GM23338 (cell line): ENCODE results near the gene CYGB. TPM values are rescaled to one million over a fixed set of nuclear protein-coding genes. Genes with fewer than 3 reads are reported as not detected.

Source experiments
- ATAC-seq: fragments of 200-7000 bp; cut with Tn5 transposase; 3 replicates; pipeline ENCODE4 v1.9.1; 2020
- DNase-seq: peaks from one replicate; pipeline ENCODE4 v3.0.0-alpha.2; 2015; ENCODE audit warnings: low spot score
- H2AFZ ChIP-seq: fragments of 200-600 bp; sonication (generic); 2 replicates; pipeline ENCODE4 v1.8.0; 2016; ENCODE audit warnings: antibody characterized with exemption, mild to moderate bottlenecking, moderate library complexity
- H3F3A ChIP-seq: fragments of 200-600 bp; sonication (generic); replicated peaks from 2 replicates; pipeline ENCODE4 v1.8.0; 2017; ENCODE audit warnings: antibody characterized with exemption, mixed run types, low read depth
- H3K27ac ChIP-seq: fragments of 200-600 bp; sonication (generic); 2 replicates; pipeline ENCODE4 v1.6.1; 2016; ENCODE audit warnings: low read depth
- H3K27me3 ChIP-seq: fragments of 200-600 bp; sonication (generic); 2 replicates; pipeline ENCODE4 v1.8.0; 2016; ENCODE audit warnings: mild to moderate bottlenecking, mixed run types, moderate library complexity; ENCODE audit not compliant: insufficient read depth
- H3K36me3 ChIP-seq: fragments of 200-600 bp; sonication (generic); 2 replicates; pipeline ENCODE4 v1.8.0; 2016; ENCODE audit warnings: mild to moderate bottlenecking; ENCODE audit not compliant: insufficient read depth
- H3K4me1 ChIP-seq: fragments of 200-600 bp; sonication (generic); 2 replicates; pipeline ENCODE4 v1.8.0; 2016; ENCODE audit warnings: mild to moderate bottlenecking, moderate library complexity; ENCODE audit not compliant: insufficient read depth
- H3K4me2 ChIP-seq: fragments of 200-600 bp; sonication (generic); 2 replicates; pipeline ENCODE4 v1.7.1; 2017; ENCODE audit warnings: mixed run types
- H3K4me3 ChIP-seq: fragments of 200-600 bp; sonication (generic); 2 replicates; pipeline ENCODE4 v1.6.1; 2016; ENCODE audit warnings: mixed run types
- H3K79me2 ChIP-seq: fragments of 200-600 bp; sonication (generic); replicated peaks from 2 replicates; pipeline ENCODE4 v1.8.0; 2017; ENCODE audit warnings: mild to moderate bottlenecking; ENCODE audit not compliant: insufficient read depth
- H3K9me2 ChIP-seq: fragments of 200-600 bp; sonication (generic); 2 replicates; pipeline ENCODE4 v1.8.0; 2017; ENCODE audit not compliant: insufficient read depth
- H4K20me1 ChIP-seq: fragments of 200-600 bp; sonication (generic); replicated peaks from 2 replicates; pipeline ENCODE4 v1.8.0; 2017; ENCODE audit warnings: mild to moderate bottlenecking; ENCODE audit not compliant: insufficient read depth
- H3K27ac Mint-ChIP-seq: 2 replicates; pipeline ENCODE4 v1.8.0; 2020; ENCODE audit warnings: inconsistent platforms, mild to moderate bottlenecking, moderate library complexity, mixed read lengths
- H3K27me3 Mint-ChIP-seq: 3 replicates; pipeline ENCODE4 v1.8.0; 2022; ENCODE audit warnings: low read depth, mild to moderate bottlenecking, moderate library complexity, mixed read lengths, inconsistent platforms; ENCODE audit not compliant: insufficient read depth, poor library complexity
- H3K36me3 Mint-ChIP-seq: 3 replicates; pipeline ENCODE4 v1.8.0; 2021; ENCODE audit warnings: low read depth, mild to moderate bottlenecking, inconsistent platforms, moderate library complexity, mixed read lengths
- H3K4me1 Mint-ChIP-seq: 3 replicates; pipeline ENCODE4 v1.8.0; 2020; ENCODE audit warnings: mild to moderate bottlenecking, inconsistent platforms, mixed read lengths
- H3K4me3 Mint-ChIP-seq: 3 replicates; pipeline ENCODE4 v1.8.0; 2021; ENCODE audit warnings: moderate library complexity, mild to moderate bottlenecking, inconsistent platforms, mixed read lengths
- H3K9me3 Mint-ChIP-seq: 3 replicates; pipeline ENCODE4 v1.8.0; 2020; ENCODE audit warnings: moderate library complexity, mild to moderate bottlenecking, inconsistent platforms, mixed read lengths
- EZH2phosphoT487 ChIP-seq: fragments of 200-600 bp; sonication (generic); IDR thresholded peaks from one replicate; pipeline ENCODE4 v1.8.1; 2018; ENCODE audit warnings: antibody characterized with exemption; ENCODE audit not compliant: unreplicated experiment
- POLR2AphosphoS5 ChIP-seq: IDR thresholded peaks from 2 replicates; pipeline ENCODE4 v1.6.1; 2016; ENCODE audit warnings: antibody characterized with exemption, low read depth
- ZNF331 ChIP-seq: fragments of 250-450 bp; sonication (Bioruptor Pico); IDR thresholded peaks from 2 replicates; pipeline ENCODE4 v1.5.0; 2020; ENCODE audit warnings: low read depth, mild to moderate bottlenecking, moderate library complexity
- ZNF462 ChIP-seq: fragments of 250-450 bp; sonication (Bioruptor Pico); IDR thresholded peaks from 2 replicates; pipeline ENCODE4 v1.5.0; 2020; ENCODE audit warnings: mild to moderate bottlenecking, moderate library complexity
- polyA plus RNA-seq: library from polyadenylated mRNA; unstranded; fragments of >200 nt; fragmentation: Nextera tagmentation; extraction: Ambion mirVana; gene quantifications from 2 replicates; pipeline ENCODE4 v1.2.1, GENCODE V29; 2016
- total RNA-seq: library from RNA; depleted of rRNA; stranded (reverse); fragments of >200 nt; shearing (Covaris generic); gene quantifications from 2 replicates; pipeline ENCODE4 v1.2.3, GENCODE V29; 2014
- TF ChIP-seq, protein P1 (sequence below): IDR thresholded peaks from one replicate; pipeline ENCODE4 v1.6.1; 2018; ENCODE audit warnings: antibody characterized with exemption; ENCODE audit not compliant: unreplicated experiment

CYGB gene
- total and polyA plus RNA-seq, 2 experiments from 2014 or later = 1.2 to 1.7 TPM

DNA sequence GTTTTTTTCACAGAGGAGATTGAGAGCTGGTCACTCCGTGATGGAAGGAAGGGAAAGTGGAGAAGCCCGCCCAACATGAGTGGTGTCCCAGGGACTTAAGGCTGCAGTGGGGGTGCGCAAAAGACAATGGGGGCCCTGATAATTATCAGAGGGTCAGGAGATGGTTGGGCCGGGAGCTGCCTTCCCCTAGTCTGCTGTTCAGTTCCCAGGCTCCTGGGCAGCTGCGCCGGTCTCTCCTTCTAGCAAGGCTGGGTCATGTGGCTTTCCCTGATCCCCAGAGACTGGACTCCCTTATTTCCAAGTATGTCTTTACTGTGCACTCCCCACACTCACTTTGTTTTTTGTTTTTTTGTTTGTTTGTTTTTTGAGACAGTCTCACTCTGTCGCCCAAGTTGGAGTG is 16.2 kb downstream of the CYGB start:
- TF ChIP-seq ZNF462 (CRISPR knock-in tag) = no peak
- no peak for TF ChIP-seq EZH2phosphoT487
- TF ChIP-seq, protein P1, sequence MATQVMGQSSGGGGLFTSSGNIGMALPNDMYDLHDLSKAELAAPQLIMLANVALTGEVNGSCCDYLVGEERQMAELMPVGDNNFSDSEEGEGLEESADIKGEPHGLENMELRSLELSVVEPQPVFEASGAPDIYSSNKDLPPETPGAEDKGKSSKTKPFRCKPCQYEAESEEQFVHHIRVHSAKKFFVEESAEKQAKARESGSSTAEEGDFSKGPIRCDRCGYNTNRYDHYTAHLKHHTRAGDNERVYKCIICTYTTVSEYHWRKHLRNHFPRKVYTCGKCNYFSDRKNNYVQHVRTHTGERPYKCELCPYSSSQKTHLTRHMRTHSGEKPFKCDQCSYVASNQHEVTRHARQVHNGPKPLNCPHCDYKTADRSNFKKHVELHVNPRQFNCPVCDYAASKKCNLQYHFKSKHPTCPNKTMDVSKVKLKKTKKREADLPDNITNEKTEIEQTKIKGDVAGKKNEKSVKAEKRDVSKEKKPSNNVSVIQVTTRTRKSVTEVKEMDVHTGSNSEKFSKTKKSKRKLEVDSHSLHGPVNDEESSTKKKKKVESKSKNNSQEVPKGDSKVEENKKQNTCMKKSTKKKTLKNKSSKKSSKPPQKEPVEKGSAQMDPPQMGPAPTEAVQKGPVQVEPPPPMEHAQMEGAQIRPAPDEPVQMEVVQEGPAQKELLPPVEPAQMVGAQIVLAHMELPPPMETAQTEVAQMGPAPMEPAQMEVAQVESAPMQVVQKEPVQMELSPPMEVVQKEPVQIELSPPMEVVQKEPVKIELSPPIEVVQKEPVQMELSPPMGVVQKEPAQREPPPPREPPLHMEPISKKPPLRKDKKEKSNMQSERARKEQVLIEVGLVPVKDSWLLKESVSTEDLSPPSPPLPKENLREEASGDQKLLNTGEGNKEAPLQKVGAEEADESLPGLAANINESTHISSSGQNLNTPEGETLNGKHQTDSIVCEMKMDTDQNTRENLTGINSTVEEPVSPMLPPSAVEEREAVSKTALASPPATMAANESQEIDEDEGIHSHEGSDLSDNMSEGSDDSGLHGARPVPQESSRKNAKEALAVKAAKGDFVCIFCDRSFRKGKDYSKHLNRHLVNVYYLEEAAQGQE = no peak
- TF ChIP-seq ZNF331 (CRISPR knock-in tag) = no peak
- TF ChIP-seq POLR2AphosphoS5 = no peak
- no peak overlapping the region for H3K27ac ChIP-seq
- H3K27me3 Mint-ChIP-seq = peaks cover 19% of the 10 kb centered on the region
- H3F3A ChIP-seq = no peaks in the 10 kb centered on the region
- no peak overlapping the region for H3K27ac Mint-ChIP-seq
- H3K36me3 ChIP-seq = no peaks in the 10 kb centered on the region
- no peak overlapping the region for H3K4me3 ChIP-seq
- peaks cover 15% of the 10 kb centered on the region for H3K4me1 Mint-ChIP-seq
- ATAC-seq (no peak), DNase-seq (no peak)
- no peak overlapping the region for H3K4me3 Mint-ChIP-seq
- no peaks in the 10 kb centered on the region for H4K20me1 ChIP-seq
- H2AFZ ChIP-seq = no peak overlapping the region
- peaks cover 5% of the 10 kb centered on the region; the same call in 1 of the 2 replicates for H3K27me3 ChIP-seq
- no peaks in the 10 kb centered on the region for H3K36me3 Mint-ChIP-seq
- H3K79me2 ChIP-seq = no peaks in the 10 kb centered on the region
- no peaks in the 10 kb centered on the region for H3K4me1 ChIP-seq
- H3K9me2 ChIP-seq = peaks cover 2% of the 10 kb centered on the region; the same call in 1 of the 2 replicates
- H3K9me3 Mint-ChIP-seq = peaks cover 3% of the 10 kb centered on the region; the same call in 1 of the 3 replicates
- H3K4me2 ChIP-seq = no peak overlapping the region
